AG09319 (cell line): Measurements from ENCODE around the gene MEGF11.

Source experiments
- DNase-seq: peaks from one replicate; pipeline ENCODE4 v3.0.0-alpha.2; 2010; ENCODE audit warnings: low read depth; ENCODE audit errors: extremely low read depth
- CTCF ChIP-seq: IDR thresholded peaks from 2 replicates; pipeline ENCODE4 v1.5.1; 2011; ENCODE audit warnings: low read depth, mild to moderate bottlenecking, inconsistent platforms, low read length, moderate library complexity

Gene MEGF11

DNA sequence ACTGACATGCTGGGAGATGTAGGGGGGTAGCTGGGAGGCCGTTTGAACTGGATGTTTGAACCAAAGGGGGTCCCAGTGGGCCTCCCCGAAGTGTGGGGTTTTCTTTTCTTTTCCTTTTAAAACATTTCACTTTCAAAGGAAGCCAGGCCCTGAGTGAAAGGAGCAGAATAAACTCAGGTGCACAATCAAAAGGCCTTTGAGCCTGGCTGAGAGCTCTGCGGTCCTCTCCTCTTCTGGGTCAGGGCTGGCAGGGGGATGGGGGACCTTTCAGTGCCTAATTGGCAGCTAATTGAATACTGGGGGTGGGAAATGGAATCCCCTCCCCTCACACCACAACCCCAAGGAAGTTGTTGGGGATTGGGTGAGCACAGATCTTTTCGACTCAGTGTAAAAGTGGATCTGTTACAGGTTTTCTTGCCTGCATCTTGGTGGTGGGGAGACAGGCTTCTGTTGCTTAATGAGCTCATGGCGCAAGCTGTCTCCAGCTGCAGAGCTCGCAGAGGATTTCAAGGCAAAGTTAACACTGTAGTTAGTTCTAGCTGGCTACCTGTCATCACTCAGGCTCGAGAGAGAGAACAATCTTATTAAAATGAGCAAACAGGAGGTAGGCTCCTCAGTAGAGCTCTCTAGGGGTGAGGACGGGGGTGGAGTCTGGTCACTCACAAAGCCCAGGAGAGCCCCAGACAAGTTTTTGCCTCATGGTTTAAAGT lies 251.7 kb downstream of the MEGF11 start:
- no peak for DNase-seq

DNA sequence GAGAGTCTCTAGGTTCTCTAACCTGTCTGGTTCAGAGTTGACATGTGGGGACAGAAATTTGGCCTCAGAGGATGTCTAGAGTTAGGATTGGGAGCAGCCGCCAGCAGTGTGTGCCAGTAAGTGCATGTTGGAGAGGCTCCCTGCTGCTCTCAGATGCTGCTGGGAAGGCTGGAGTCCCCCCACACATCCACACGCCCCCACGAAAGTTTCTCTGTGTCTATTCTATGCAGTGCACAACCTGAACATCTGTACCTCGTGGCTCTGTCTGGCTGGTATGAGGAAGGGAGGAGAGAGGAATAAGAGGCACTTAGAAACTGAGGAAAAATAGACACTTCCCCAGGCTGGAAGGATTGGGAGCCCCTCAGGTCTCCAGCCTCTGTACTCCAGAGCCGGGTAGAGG lies 252.5 kb downstream of the MEGF11 start:
- TF ChIP-seq CTCF = no peak
- no peak for DNase-seq

More for the DNA sequence above, 251.7 kb downstream of the MEGF11 start:
- TF ChIP-seq CTCF = no peak

DNA sequence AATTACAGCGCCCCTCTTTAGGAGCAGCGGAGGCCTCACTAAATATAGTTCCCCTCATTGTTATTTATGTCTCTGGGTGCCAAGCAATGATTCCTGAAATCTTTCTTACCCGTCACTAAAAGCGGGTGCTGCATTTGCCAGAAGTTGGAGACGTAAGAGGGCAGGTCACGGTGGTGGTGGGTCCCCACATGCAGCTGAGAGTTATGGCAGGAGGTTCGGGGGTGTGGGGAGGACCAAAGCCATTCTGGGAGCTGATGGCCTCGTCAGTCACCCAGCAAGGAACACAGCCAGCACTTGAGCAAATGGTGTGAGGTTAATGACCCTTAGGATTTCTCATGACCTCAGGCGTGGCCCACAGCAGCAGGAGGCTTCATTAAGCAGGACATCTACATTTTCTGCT lies 255.1 kb downstream of the MEGF11 start:
- no peak for DNase-seq
- no peak for TF ChIP-seq CTCF

GRCh38 chr15:65996901-65997300 lies 256.6 kb downstream of the MEGF11 start:
- no peak for DNase-seq
- no peak for TF ChIP-seq CTCF

- no peak for TF ChIP-seq CTCF
- no peak for DNase-seq
These were observed 258.7 kb downstream of the MEGF11 start for GRCh38 chr15:65994832-65995231.

DNA sequence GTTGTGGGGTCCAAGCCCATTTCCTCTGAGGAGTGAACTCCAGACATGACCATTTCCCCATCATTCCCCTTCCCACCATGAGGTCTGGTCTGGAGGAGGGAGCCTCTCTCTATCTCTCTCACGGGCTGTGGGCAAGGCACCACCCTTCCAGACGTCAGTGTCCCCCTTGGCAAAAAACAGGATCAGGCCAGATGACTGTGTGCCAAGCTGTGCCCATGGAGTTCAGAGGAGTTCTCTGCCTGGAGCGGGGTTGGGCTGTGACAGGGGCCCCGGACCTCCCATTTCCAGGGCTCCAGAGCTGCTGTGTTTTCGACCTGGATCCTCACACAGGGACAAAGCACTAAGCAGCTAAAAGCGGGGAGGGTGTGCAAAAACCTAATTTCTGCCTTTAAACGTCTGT lies 259.8 kb downstream of the MEGF11 start:
- no peak for DNase-seq
- no peak for TF ChIP-seq CTCF

DNA sequence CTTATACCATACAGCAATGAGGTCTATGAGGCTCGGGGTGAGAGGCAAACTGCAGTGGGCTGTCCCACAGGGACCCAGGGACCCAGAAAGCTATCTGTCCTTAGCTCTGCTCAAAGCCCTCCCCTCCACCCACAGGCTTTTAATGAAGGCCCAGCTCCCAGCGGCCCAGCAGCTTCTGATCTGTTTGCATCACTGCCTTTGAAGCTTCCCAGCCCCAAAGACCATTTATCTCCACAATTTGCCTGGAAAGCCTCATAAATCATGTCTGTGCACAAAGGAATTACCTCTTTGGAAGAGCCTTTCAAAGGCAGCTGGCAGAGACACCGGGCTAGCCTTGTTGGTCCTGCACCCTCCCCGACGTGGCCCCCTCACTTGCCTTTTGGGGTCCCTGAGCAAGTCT lies 260.3 kb downstream of the MEGF11 start:
- DNase-seq = no peak
- no peak for TF ChIP-seq CTCF
